Uterus (tissue), 2 donors: Measurements from ENCODE around the gene UNC13D.

ENCODE experiments used
- CTCF ChIP-seq, 4 experiments: fragments of 200-600 bp in 2 of 4; fragments of 450-650 bp in 2 of 4; sonication (generic) in 2 of 4; IDR thresholded peaks; one replicate each; pipeline ENCODE4 v1.5.1; 2016 to 2019; ENCODE audit warnings: antibody characterized with exemption in 4 of 4, mild to moderate bottlenecking in 2 of 4, moderate library complexity in 1 of 4
- POLR2A ChIP-seq, 2 donors: fragments of 450-650 bp; IDR thresholded peaks; one replicate each; pipeline ENCODE4 v1.6.1; 2016; ENCODE audit warnings: antibody characterized with exemption in 2 of 2, mild to moderate bottlenecking in 1 of 2, moderate library complexity in 1 of 2

GRCh38 chr17:75876938-75877751 is 32.9 kb upstream of the UNC13D start:
- TF ChIP-seq POLR2A (IDR thresholded peaks at IDR 0.05): peak; percentile 29 to 48
- peak; percentile 28 to 68 (median 50) for TF ChIP-seq CTCF (IDR thresholded peaks at IDR 0.05)
